GM06990 (cell line): ENCODE results near the gene DAPK2.
A peak's percentile ranks its signal among the peaks of the same experiment; 100 is the strongest.
"Not testable (repeated sequence)": the region's sequence is repeated elsewhere in the genome, so short reads cannot be mapped to it uniquely, and the experiment has no call there.

Experiments
- DNase-seq: peaks from one replicate; pipeline ENCODE4 v3.0.0-alpha.2; 2011; ENCODE audit not compliant: insufficient read length; ENCODE audit errors: extremely low read depth
- H3K27me3 ChIP-seq: replicated peaks from 2 replicates; pipeline ENCODE4 v1.6.0; 2011; ENCODE audit warnings: low read length; ENCODE audit not compliant: control insufficient read depth, insufficient read depth
- H3K36me3 ChIP-seq: 2 replicates; pipeline ENCODE4 v1.5.1; 2011; ENCODE audit warnings: low read length; ENCODE audit not compliant: control insufficient read depth, insufficient read depth
- H3K4me3 ChIP-seq: replicated peaks from 2 replicates; pipeline ENCODE4 v1.5.1; 2011; ENCODE audit warnings: low read depth, mild to moderate bottlenecking, control low read depth, low read length
- CTCF ChIP-seq: IDR thresholded peaks from 2 replicates; pipeline ENCODE4 v1.5.1; 2011; ENCODE audit warnings: low read length, control low read depth, mild to moderate bottlenecking, inconsistent platforms; ENCODE audit not compliant: insufficient read depth, poor library complexity, severe bottlenecking

The DAPK2 gene

GRCh38 chr15:63900306-63900705 lies 146.0 kb downstream of the DAPK2 start:
- no peak overlapping the region for H3K4me3 ChIP-seq
- TF ChIP-seq CTCF: no peak

GRCh38 chr15:63899606-63900005 lies 146.7 kb downstream of the DAPK2 start:
- not testable (repeated sequence) for H3K36me3 ChIP-seq, H3K27me3 ChIP-seq, DNase-seq, H3K4me3 ChIP-seq

More at GRCh38 chr15:63900306-63900705, 146.0 kb downstream of the DAPK2 start:
- Histone ChIP-seq H3K27me3 (no peaks in the 10 kb centered on the region), H3K36me3 (no peaks in the 10 kb centered on the region)
- no peak for DNase-seq

- Histone ChIP-seq H3K27me3 (no peaks in the 10 kb centered on the region), H3K36me3 (no peaks in the 10 kb centered on the region), H3K4me3 (no peak overlapping the region)
- TF ChIP-seq CTCF: no peak
- DNase-seq: no peak
Observed at GRCh38 chr15:63899193-63899592, 147.1 kb downstream of the DAPK2 start.

- no peaks in the 10 kb centered on the region for H3K27me3 ChIP-seq
- DNase-seq: peak; percentile 74
- no peak for TF ChIP-seq CTCF
- H3K36me3 ChIP-seq: no peaks in the 10 kb centered on the region
- H3K4me3 ChIP-seq: no peak overlapping the region
Observed at GRCh38 chr15:63896336-63897115, 149.8 kb downstream of the DAPK2 start.

- DNase-seq: no peak
- no peaks in the 10 kb centered on the region for H3K27me3 ChIP-seq
- no peak for TF ChIP-seq CTCF
Observed at GRCh38 chr15:63895787-63896218, 150.5 kb downstream of the DAPK2 start.

GRCh38 chr15:63895194-63895593 lies 151.1 kb downstream of the DAPK2 start:
- H3K27me3 ChIP-seq: no peaks in the 10 kb centered on the region
- H3K4me3 ChIP-seq: no peak overlapping the region
- H3K36me3 ChIP-seq: no peaks in the 10 kb centered on the region
- DNase-seq: no peak
- no peak for TF ChIP-seq CTCF

More at GRCh38 chr15:63895787-63896218, 150.5 kb downstream of the DAPK2 start:
- Histone ChIP-seq H3K4me3 (no peak overlapping the region), H3K36me3 (no peaks in the 10 kb centered on the region)
